SW 1271 (cell line): ENCODE data around the gene SOX12.

Source experiments
- DNase-seq, 2 experiments: peaks; one replicate each; lab custom pipeline; 2025; lab: John Stamatoyannopoulos, UW

The SOX12 gene

GRCh38 chr20:325045-325888 is at the start of gene SOX12:
TSS of gene SOX12 (plus strand) at chr20:325552. CDS start at chr20:325925, 373 bp downstream.
- peak; percentile 82 to 94 for DNase-seq

- DNase-seq, result no peak
Measured at GRCh38 chr20:275791-276190, 49.6 kb upstream of the SOX12 start.

GRCh38 chr20:276620-277495 is 48.5 kb upstream of the SOX12 start:
- DNase-seq, result no peak

DNA sequence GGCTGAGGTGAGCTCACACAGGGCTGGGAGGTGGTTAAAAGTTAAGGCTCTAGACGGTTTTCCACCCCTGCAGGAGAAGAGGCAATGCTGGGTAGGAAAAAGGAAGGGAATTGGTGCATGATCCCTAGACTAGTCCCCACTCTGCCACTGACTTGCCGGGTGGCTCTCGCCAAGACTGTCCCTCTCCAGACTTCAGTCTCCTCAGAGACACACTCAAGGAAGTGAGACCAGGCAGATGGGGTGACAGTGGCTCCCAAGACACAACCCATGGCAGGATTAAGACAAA is 47.9 kb upstream of the SOX12 start:
- no peak for DNase-seq

- DNase-seq, result no peak
Measured at GRCh38 chr20:278181-278580, 47.2 kb upstream of the SOX12 start.

- DNase-seq, result no peak
Measured at GRCh38 chr20:278607-279571, 46.5 kb upstream of the SOX12 start.

GRCh38 chr20:284172-284571 is 41.2 kb upstream of the SOX12 start:
- no peak for DNase-seq

- DNase-seq, result no peak
Measured at GRCh38 chr20:286508-286907, 38.8 kb upstream of the SOX12 start.

- DNase-seq, result no peak
Measured at GRCh38 chr20:288956-289692, 36.2 kb upstream of the SOX12 start.

GRCh38 chr20:289693-290083 is 35.7 kb upstream of the SOX12 start:
- DNase-seq, result no peak

DNA sequence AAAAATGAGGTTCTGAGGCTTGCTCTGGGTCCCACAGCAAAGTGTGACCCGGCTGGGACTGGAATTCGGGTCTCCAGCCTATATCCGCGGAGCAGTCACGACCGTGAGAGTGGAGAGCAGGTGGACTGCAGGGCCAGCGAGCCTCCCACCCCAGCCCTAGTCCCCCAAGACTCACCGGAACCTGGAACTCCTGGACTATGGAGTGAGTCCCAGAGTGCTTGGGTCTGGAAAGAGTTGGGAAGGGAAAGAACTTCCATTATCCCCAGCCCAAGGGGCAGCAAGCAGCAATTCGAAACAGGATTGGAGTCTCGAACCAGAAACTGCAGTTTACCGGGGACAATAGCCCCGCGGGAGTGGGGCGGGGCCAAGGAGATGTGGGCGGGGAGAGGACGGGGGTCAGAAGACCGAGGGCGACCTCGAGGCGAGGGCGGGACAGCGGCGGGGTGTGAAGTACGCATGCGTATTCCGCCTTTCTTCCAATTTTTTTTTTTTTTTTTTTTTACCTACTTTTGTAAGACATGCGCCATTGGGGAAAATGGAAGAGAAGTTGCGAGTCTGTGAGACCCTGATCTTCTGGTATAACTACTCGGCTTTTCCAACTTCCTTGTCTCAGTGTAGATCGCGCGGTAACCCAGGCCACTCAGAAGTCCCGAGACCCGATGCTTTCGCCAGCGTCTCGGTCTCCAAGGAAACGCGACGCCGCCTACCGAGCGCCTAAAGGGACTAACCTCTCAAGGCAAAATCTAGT is 35.1 kb upstream of the SOX12 start, which contains the start of gene C20orf96:
C20orf96 (minus strand) TSS at position 667 of the 748 bp plus-strand sequence; CDS start at position 527, 140 bp downstream.
- DNase-seq, result peak; percentile 83 to 96

- DNase-seq, result no peak
Measured at GRCh38 chr20:294602-295001, 30.8 kb upstream of the SOX12 start.

- no peak for DNase-seq
Measured at GRCh38 chr20:295804-296203, 29.5 kb upstream of the SOX12 start.

DNA sequence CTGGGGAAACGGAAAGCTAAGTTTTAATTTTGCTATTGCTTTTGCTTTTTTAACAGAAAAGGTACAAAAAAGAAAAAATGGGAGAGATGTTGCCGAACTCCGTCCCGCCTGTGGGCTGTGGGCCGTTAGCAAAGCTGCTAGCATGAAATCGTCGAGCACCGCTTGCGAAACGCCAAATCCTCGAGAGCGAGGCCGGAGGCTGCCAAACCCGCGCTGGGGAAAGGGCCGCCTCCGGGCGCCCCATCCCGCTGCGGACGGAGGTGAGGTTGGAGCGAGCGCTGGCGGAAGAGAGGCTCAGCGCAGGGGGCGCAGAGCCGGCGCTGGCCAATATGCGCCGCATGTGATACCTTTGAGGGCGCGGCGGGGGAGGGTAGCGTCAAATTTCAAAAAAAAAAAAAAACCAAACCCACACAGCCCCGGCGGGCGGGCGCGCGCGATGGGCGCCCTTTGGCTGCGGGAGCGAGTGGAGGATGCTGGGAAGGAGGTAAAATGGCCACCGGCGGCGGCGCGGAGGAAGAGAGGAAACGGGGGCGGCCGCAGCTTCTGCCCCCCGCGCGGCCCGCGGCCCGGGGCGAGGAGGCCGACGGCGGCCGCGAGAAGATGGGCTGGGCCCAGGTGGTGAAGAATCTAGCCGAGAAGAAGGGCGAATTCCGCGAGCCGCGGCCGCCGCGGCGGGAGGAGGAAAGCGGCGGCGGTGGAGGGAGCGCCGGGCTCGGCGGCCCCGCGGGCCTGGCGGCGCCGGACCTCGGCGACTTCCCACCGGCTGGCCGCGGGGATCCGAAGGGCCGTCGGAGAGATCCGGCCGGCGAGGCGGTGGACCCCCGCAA is 28.0 kb upstream of the SOX12 start, which contains the start of gene ZCCHC3:
ZCCHC3 (plus strand) TSS at position 473 of the 827 bp plus-strand sequence; CDS start at position 490, 17 bp downstream.
- peak; percentile 83 to 88 for DNase-seq

GRCh38 chr20:297925-298775 is 27.2 kb upstream of the SOX12 start:
- DNase-seq, result peak; percentile 53 to 69

- DNase-seq, result no peak
Measured at GRCh38 chr20:298776-299391, 26.5 kb upstream of the SOX12 start.

- DNase-seq, result no peak
Measured at GRCh38 chr20:300345-300990, 24.9 kb upstream of the SOX12 start.
